ENCODE measurements around the gene RS1. TPM values are rescaled to one million over a fixed set of nuclear protein-coding genes. Genes with fewer than 3 reads are reported as not detected.

RS1 gene
- total RNA-seq, 2 experiments from 2014 or later: not detected

DNA sequence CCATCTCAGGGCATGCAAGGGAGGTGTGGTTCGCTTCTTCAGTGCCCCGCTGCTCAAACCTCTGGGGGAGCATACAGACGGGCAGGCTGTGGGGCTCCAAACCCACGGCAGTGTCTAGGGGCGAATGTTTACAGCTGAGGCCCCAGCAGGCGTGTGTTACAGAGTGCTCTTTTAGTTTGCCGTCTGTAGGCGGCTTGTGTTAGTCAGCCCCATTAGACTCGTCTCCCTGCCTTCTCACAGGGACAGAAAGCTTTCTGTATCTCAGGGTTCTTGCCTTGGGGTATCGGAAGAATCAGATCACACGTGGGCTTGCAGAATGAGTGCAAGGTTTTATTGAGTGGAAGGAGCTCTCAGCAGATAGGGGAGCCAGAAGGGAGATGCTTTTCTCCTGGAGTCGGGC, 10.6 kb downstream of the RS1 start:
- H3K79me2 ChIP-seq (ENCODE audit: insufficient read depth, low read depth, low read length): no peaks in the 10 kb centered on the region
- no peak overlapping the region for H3K4me2 ChIP-seq (ENCODE audit: low read length)
- H4K20me1 ChIP-seq (ENCODE audit: insufficient read depth, low read length): no peaks in the 10 kb centered on the region
- no peaks in the 10 kb centered on the region for H3K9me3 ChIP-seq (ENCODE audit: low read length)
- no peak overlapping the region for H2AFZ ChIP-seq (ENCODE audit: low read length)
- intact Hi-C loops (cut with micrococcal nuclease; ENCODE audit: unreplicated experiment): no loop called here
- no peaks in the 10 kb centered on the region for H3K9me2 ChIP-seq (ENCODE audit: insufficient read depth, low read length)
- BruUV-seq (replicated peaks): no TSS peak
- POLR2A ChIA-PET: no interaction called here
- DNase-seq (ENCODE audit: low spot score): no peak
- no peaks in the 10 kb centered on the region for H3K4me1 ChIP-seq (ENCODE audit: insufficient read depth, low read length, poor library complexity, severe bottlenecking)
- no peak overlapping the region for H3K4me3 ChIP-seq (ENCODE audit: low read depth, low read length, poor library complexity, severe bottlenecking)
- H3K27ac ChIP-seq (ENCODE audit: low read depth, low read length, poor library complexity, severe bottlenecking): no peak overlapping the region
- no peak for TF ChIP-seq EZH2phosphoT487 (IDR thresholded peaks at IDR 0.05; ENCODE audit: borderline replicate concordance, low read depth, low read length)
- TF ChIP-seq, protein P1, sequence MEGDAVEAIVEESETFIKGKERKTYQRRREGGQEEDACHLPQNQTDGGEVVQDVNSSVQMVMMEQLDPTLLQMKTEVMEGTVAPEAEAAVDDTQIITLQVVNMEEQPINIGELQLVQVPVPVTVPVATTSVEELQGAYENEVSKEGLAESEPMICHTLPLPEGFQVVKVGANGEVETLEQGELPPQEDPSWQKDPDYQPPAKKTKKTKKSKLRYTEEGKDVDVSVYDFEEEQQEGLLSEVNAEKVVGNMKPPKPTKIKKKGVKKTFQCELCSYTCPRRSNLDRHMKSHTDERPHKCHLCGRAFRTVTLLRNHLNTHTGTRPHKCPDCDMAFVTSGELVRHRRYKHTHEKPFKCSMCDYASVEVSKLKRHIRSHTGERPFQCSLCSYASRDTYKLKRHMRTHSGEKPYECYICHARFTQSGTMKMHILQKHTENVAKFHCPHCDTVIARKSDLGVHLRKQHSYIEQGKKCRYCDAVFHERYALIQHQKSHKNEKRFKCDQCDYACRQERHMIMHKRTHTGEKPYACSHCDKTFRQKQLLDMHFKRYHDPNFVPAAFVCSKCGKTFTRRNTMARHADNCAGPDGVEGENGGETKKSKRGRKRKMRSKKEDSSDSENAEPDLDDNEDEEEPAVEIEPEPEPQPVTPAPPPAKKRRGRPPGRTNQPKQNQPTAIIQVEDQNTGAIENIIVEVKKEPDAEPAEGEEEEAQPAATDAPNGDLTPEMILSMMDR (conservative IDR thresholded peaks at IDR 0.05; ENCODE audit: low read length): no peak
- no peaks in the 10 kb centered on the region for H3K36me3 ChIP-seq (ENCODE audit: insufficient read depth, low read length)
- CTCF ChIA-PET (ENCODE audit: unreplicated experiment): no interaction called here

DNA sequence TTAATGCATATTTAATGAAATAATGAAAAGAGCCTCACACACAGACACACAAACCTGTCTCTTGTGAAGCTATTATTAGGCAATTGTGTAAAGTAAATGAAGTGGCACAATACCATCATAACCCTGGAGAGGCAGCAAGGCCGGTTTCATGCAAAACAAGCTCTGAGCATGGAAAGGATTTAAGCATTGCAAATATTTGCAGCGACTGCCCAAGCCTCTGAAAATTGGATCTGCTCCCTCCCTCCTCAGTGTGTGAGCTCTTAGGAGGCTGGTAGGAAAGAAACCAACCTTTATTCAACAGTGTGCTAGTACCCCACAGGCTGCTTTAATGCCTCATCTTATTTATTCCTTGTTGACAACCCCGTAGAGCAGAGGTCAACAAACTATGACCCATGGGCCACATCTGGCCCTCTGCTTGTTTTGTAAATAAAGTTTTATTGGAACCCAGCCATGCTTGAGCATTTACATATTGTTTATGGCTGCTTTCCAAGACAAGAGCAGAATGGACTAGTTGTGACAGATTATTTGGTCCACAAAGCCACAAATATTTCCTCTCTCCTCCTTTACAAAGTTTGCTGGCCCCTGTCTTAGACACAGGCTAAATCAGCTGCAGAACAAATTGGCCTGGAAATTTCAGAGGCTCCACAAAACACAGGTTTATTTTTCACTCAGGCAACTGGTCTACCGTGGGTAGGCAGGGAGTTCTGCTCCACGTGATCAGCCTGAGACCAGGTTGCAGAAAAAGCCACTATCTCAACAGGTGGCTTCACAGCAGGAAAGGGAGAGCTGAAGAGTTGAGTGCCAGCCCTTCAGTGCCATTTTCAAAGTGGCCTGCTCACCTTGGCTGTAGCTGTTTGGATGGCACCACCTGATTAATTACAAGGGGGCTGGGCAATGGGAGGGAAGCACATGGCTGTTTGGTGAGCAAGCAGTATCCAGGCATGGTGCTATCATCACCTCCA, 16.8 kb downstream of the RS1 start:
- intact Hi-C loops (cut with micrococcal nuclease; ENCODE audit: unreplicated experiment): no loop called here
- Histone ChIP-seq H4K20me1 (ENCODE audit: insufficient read depth, low read length) (no peaks in the 10 kb centered on the region), H3K4me1 (ENCODE audit: insufficient read depth, low read length, poor library complexity, severe bottlenecking) (no peaks in the 10 kb centered on the region), H3K9me2 (ENCODE audit: insufficient read depth, low read length) (no peaks in the 10 kb centered on the region), H3K36me3 (ENCODE audit: insufficient read depth, low read length) (no peaks in the 10 kb centered on the region), H2AFZ (ENCODE audit: low read length) (no peak overlapping the region), H3K4me3 (ENCODE audit: low read depth, low read length, poor library complexity, severe bottlenecking) (no peak overlapping the region), H3K4me2 (ENCODE audit: low read length) (no peak overlapping the region), H3K9me3 (ENCODE audit: low read length) (no peaks in the 10 kb centered on the region), H3K79me2 (ENCODE audit: insufficient read depth, low read depth, low read length) (no peaks in the 10 kb centered on the region), H3K27ac (ENCODE audit: low read depth, low read length, poor library complexity, severe bottlenecking) (no peak overlapping the region)
- no peak for DNase-seq (ENCODE audit: low spot score)
- ChIA-PET CTCF (ENCODE audit: unreplicated experiment) (no interaction called here), POLR2A (interaction anchor here (0.7 kb wide), 1 partner anchor 221 kb away, joined by 3 read pairs; no protein-coding TSS in a partner anchor)
- no TSS peak for BruUV-seq (replicated peaks)
- TF ChIP-seq, protein P1 (conservative IDR thresholded peaks at IDR 0.05; ENCODE audit: low read length): no peak
- no peak for TF ChIP-seq EZH2phosphoT487 (IDR thresholded peaks at IDR 0.05; ENCODE audit: borderline replicate concordance, low read depth, low read length)

DNA sequence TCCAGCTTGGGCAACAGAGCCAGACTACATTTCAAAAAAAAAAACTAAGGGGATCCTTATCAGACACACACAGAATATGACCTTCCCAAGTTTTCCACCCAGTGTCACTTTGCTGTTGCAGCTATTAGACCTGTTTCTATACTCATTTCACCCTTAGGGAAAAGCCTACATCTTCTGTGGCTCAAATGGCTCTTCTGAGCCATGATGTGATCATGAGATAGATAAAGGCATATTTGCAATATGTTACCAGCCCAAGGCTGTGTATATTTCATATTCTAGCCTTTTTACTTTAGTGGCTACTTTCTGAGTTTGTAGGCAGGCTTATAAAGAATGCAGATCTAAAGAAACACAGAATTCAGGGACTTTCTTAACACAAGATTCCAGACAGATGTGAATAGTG, 19.3 kb downstream of the RS1 start:
- CTCF ChIA-PET (ENCODE audit: unreplicated experiment): no interaction called here
- no TSS peak for BruUV-seq (replicated peaks)

More for the DNA sequence above, 19.3 kb downstream of the RS1 start:
- Histone ChIP-seq H3K4me2 (ENCODE audit: low read length) (no peak overlapping the region), H3K36me3 (ENCODE audit: insufficient read depth, low read length) (no peaks in the 10 kb centered on the region), H3K27ac (ENCODE audit: low read depth, low read length, poor library complexity, severe bottlenecking) (no peak overlapping the region), H4K20me1 (ENCODE audit: insufficient read depth, low read length) (no peaks in the 10 kb centered on the region), H2AFZ (ENCODE audit: low read length) (no peak overlapping the region), H3K79me2 (ENCODE audit: insufficient read depth, low read depth, low read length) (no peaks in the 10 kb centered on the region), H3K4me1 (ENCODE audit: insufficient read depth, low read length, poor library complexity, severe bottlenecking) (no peaks in the 10 kb centered on the region), H3K4me3 (ENCODE audit: low read depth, low read length, poor library complexity, severe bottlenecking) (no peak overlapping the region), H3K9me2 (ENCODE audit: insufficient read depth, low read length) (no peaks in the 10 kb centered on the region), H3K9me3 (ENCODE audit: low read length) (no peaks in the 10 kb centered on the region)
- TF ChIP-seq, protein P1 (conservative IDR thresholded peaks at IDR 0.05; ENCODE audit: low read length): no peak
- no peak for TF ChIP-seq EZH2phosphoT487 (IDR thresholded peaks at IDR 0.05; ENCODE audit: borderline replicate concordance, low read depth, low read length)
- POLR2A ChIA-PET: no interaction called here
- no peak for DNase-seq (ENCODE audit: low spot score)
- intact Hi-C loops (cut with micrococcal nuclease; ENCODE audit: unreplicated experiment): no loop called here
